Measurements from ENCODE around the gene CASP1.
"Not testable (repeated sequence)": the region's sequence is repeated elsewhere in the genome, so short reads cannot be mapped to it uniquely, and the experiment has no call there.

The CASP1 gene

DNA sequence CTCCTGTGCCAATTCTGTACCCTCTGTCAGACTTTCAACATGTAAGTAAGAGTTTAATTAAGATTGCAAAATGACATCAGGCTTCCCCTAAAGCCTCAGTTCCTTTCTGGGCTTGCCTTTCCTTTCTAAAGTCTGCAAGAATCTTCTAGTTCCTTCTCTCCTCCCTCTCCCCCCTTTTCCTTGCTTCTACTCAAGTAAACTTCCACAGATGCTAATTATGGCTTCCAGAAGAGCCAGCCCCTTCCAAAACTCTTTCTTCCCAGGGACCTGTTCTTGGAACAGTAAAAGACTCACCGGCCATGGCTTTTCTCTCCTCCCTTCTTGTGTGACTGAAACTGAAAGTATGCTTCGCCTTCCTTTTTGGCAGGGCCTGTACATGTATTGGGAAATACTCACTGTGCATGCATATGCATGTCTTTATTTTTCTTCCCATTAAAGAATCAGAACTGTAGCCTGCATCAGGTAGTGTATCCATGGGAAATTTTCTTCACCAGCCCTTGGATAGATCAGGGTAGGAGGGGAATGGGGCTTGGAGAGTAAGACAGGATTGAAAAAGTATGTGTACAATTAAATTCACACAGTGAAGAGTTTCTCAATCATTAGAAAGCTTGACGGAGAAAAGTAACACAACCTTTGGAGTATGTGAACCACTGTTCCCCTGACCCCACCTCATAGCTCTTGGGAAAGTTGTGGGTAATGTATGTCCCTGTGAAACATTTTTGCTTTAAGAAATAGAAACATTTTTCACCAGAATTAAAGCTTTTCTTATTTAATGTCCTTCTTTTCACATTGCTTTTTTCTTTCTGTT, at the start of gene CASP1:
Gene CASP1, minus strand, starts transcription at position 332 of the 808 bp plus-strand sequence. Its CDS starts 31 bp downstream, at position 301.
- no peak for DNase-seq (ENCODE audit: low read depth, low spot score)

DNA sequence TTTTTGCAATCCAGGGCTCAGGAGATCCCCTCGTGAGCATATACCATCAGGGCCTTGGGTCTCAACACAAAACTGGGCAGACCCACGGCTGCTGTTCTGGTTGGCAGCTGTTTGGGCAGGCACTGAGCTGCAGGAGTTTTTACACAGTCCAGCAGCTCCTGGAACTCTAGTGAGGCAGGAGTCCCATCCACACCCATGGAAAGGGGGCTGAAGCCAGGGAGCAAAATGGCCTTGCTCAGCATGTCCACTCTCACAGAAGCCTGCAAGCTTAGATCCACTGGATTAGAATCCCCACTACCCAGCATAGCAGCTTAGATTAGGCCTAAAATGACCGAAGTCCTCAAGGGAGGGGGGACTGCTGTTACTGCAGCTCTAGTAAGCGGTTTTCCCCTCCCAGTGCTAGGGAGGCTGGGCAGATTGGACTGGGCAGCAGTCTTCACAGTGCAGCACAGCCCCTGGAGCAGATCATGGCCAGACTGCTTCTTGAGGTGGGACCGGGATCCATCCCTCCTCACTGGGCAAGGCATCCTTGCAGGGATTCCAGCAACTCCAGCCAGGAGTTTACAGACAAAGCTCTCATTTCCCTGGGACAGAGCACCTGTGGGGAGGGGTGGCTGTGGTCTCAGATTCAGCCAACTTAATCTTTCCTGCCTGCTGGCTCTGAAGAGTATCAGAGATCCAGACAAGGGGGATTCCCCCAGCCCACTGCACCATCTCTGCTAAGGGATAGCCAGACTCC, 46.6 kb upstream of the CASP1 start:
- DNase-seq (ENCODE audit: low read depth, low spot score): no peak

DNA sequence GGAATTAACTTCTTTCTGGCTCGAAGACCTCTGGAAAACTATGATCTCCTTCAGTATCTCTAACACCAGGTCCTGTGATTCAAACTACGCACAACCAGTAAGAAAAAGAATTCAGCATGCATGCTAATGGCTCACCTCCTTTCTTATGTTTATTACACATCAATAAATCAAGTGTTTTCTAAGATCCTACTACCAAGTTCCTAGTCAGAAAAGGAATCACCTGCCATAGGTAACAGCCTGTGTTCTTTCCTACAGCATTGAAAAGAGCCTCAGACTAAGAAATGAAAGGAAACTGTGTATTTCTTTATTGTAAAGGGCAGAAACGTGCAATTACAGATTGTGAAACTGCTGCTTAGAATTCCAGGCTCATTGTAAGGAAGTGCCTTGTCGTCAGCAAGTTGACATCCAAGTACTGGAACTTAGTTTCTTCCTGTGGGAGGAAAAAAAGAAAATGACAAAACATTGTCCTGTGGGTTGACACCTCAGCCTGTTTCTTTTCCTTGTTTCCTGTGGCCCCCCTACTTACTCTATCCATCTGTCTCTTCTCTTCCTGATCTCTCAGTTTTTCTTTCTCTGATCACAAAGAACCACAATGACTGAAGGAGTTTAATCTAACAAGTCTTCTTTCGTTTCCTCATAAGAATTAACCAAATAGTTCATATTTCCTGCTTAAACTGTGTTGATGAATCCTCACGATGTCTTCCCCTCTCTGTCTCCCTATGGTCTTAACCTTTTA, 45.4 kb upstream of the CASP1 start:
- DNase-seq (ENCODE audit: low read depth, low spot score): not testable (repeated sequence)

- no peak for DNase-seq (ENCODE audit: low read depth, low spot score)
These were observed 43.3 kb upstream of the CASP1 start for GRCh38 chr11:105078283-105078682.

GRCh38 chr11:105077141-105077790, 42.3 kb upstream of the CASP1 start:
- not testable (repeated sequence) for DNase-seq (ENCODE audit: low read depth, low spot score)

- no peak for DNase-seq (ENCODE audit: low read depth, low spot score)
These were observed 39.2 kb upstream of the CASP1 start for GRCh38 chr11:105074166-105074530.

DNA sequence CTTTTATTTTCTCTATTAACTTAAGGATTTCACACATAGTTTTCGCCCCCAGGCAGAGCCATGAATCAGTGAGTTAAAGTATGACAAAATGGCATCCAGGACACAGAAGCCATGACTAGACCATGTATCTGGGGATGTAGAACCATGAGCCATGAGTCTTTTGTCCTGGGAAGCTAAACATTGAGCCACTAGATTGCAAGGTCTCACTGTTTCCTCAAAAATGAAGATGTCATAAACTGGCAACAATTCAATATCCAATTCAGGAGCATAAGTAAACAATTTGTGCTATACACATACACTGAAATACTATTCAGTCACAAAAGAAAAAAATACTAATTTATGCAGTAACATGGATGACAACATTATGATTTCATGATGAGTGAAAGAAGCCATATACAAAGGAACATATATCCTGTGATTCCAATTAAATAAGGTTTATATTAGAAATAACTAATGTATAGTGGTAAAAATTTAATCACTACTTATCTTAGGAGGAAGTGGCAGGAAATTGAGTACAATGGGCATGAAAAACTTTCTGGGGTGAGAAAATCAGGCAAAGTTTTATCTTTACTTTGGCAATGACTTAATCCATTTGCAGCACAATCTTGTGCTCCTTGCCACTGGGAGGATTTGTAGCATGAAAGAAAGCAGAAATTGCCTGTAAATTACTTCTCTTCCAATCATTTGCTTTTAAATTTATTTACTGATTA, 38.7 kb upstream of the CASP1 start:
- DNase-seq (ENCODE audit: low read depth, low spot score): no peak

- not testable (repeated sequence) for DNase-seq (ENCODE audit: low read depth, low spot score)
These were observed 37.1 kb upstream of the CASP1 start for GRCh38 chr11:105072080-105072479.

DNA sequence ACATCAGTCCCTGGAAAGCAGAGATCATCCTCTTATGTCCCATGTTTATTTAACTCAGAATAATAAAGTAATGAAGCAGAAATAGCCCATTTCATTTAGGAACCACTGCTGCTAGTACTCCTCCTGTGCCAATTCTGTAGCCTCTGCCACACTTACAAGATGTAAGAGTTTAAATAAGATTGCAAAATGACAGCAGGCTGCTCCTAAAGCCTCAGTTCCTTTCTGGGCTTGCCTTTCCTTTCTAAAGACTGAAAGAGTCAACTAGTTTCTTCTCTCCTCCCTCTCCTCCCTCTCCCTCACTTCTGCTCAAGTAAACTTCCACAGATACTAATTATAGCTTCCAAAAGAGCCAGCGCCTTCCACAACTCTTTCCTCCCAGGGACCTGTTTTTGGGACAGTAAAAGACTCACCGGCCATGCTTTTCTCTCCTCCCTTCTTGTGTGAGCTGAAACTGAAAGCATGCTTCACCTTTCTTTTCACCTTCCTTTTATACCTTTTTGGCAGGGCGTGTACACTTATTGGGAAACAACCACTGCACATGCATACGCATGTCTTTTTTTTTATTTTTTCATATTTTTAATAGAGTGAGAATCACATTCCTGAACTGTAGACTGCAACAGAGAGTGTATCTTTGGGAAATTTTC, 36.3 kb upstream of the CASP1 start:
- DNase-seq (ENCODE audit: low read depth, low spot score): no peak

DNA sequence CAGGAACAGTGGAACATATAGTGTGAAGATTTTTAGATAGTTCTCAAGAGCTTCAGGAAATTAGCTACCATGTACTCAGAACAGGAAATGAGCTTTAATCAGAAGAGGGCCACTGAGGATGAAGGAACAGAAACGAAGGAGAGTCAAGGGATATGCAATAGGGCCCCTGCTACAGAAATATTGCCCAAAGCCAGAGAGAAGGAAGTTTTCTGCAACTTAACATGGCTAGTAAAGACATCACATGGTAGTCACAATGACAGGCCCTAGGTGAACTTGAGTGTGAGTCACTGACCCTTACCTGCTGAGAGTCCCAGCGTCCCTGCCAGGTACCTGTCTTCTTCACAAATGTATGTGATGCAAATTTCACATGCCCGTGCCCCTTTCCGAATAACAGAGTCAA, 35.4 kb upstream of the CASP1 start:
- no peak for DNase-seq (ENCODE audit: low read depth, low spot score)

- DNase-seq (ENCODE audit: low read depth, low spot score): not testable (repeated sequence)
These were observed 34.8 kb upstream of the CASP1 start for GRCh38 chr11:105069749-105070148.

DNA sequence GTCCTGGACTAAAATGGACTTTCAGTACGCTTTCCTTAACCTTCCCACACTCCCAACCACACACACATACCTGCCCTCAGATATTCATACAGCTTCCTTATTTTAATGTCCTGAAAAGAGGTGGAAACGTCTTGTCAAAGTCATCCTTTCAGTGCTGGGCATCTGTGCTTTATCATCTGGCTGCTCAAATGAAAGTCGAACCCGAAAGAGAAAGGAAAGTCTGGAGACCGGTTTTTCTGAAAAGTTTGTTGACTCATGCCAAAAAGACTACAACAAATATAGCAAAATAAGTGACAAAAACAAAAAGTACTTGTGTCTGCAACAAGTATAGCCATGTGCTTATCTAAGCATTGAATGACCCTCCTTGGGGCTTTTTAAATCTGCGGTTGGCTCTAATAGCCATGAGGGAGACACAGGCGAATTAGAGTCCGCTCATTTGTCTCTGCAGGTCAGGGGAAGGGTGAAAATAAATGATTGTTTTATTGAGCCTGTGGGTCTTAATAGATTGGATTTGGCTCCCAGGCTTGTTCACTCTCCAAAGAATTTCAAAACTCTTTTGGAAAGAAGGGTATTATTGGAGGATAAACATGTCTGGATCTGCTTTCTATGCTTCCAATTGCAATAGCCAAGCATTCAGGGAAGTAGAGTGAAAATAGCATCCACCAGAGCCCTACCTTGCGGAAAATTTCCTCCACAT, 28.4 kb upstream of the CASP1 start:
- DNase-seq (ENCODE audit: low read depth, low spot score): not testable (repeated sequence)

- DNase-seq (ENCODE audit: low read depth, low spot score): no peak
These were observed 22.5 kb upstream of the CASP1 start for GRCh38 chr11:105057432-105057831.

DNA sequence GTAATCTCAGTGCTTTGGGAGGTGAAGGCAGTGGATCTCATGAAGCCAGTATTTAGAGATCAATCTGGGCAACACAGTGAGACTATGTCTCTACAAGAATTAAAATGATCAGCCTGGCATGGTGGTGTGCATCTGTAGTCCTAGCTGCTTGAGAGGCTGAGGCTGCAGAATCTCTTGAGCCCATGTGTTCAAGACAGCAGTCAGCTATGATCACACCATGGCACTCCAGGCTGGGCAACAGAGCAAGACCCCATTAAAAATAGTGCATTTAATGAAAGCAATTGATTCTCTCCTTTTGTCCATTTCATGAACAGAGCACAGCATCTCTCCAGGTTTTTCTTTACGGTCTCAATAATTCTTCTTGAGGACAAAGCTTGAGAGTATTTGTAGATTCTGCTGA, 21.5 kb upstream of the CASP1 start:
- no peak for DNase-seq (ENCODE audit: low read depth, low spot score)

GRCh38 chr11:105054723-105055493, 20.0 kb upstream of the CASP1 start:
- no peak for DNase-seq (ENCODE audit: low read depth, low spot score)

DNA sequence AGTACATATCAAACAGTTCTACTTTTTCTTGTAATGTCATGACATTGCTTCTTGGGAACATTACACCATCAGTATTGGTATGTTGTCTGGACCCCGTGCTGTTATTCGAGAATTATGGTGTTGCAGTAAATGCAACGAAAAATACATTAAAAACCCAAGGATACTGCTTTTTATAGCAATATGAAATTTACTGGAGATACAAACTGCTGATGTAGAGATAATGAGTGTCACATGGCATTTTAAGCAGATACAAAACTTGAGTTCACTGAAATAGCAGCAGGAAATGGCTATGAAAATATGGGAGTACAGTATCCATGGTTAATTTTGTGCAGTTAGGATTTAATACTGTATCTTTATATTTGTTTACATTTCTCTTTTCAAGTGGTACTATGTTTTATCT, 17.5 kb upstream of the CASP1 start:
- no peak for DNase-seq (ENCODE audit: low read depth, low spot score)

DNA sequence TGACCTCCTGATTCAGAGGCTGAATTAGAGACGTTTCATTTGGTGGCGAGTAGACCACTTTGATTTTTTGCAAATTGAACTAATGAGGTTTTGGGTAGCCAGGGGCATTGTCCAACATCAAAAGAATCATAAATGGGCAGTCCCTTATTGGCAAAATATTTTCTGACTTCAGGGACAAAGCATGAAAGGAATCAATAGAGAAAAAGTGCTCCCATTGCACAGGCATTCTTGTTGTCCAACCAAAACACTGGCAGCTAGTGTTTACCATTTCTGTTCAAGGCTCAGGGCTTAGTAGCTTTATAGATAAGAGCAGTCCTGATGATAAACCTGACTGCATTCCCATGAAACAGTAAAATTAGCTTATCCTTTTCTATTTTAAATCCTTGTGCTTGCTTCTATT, 16.6 kb upstream of the CASP1 start:
- no peak for DNase-seq (ENCODE audit: low read depth, low spot score)

DNA sequence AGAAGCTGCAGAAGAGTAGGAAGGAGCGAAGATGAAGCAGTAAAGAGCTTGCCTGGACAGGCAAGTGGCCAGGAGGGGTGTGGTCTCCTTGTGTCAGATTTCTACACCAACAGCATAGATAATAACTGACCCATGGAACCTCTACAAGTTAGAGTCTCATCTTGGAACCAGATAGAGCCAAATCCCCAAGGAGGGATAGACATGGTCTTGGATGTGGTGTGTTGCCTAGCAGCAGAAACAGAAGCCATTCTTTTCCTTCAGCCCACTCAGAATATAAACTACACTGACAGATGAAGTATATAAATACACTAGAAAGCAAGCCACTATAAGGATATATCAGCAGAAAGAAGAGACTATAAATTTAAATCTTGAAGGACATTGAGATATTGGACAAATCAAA, 14.5 kb upstream of the CASP1 start:
- DNase-seq (ENCODE audit: low read depth, low spot score): no peak

- DNase-seq (ENCODE audit: low read depth, low spot score): peak; percentile 37
These were observed 12.1 kb upstream of the CASP1 start for GRCh38 chr11:105046898-105047579.
